ENCODE measurements around the gene POLR2M. TPM values are rescaled to one million over a fixed set of nuclear protein-coding genes. Genes with fewer than 3 reads are reported as not detected.

Gene POLR2M
- total RNA-seq, 1 donor from 2014 or later: 53.6 TPM

GRCh38 chr15:57751177-57751800, 44.8 kb downstream of the POLR2M start:
- Histone ChIP-seq H3K4me3 (no peak overlapping the region), H3K27me3 (ENCODE audit: low read depth) (no peaks in the 10 kb centered on the region), H3K4me1 (peaks cover 9% of the 10 kb centered on the region), H3K27ac (replicated peaks) (no peak overlapping the region), H3K36me3 (no peaks in the 10 kb centered on the region), H3K9me3 (replicated peaks) (no peaks in the 10 kb centered on the region)
- TF ChIP-seq, protein P1, sequence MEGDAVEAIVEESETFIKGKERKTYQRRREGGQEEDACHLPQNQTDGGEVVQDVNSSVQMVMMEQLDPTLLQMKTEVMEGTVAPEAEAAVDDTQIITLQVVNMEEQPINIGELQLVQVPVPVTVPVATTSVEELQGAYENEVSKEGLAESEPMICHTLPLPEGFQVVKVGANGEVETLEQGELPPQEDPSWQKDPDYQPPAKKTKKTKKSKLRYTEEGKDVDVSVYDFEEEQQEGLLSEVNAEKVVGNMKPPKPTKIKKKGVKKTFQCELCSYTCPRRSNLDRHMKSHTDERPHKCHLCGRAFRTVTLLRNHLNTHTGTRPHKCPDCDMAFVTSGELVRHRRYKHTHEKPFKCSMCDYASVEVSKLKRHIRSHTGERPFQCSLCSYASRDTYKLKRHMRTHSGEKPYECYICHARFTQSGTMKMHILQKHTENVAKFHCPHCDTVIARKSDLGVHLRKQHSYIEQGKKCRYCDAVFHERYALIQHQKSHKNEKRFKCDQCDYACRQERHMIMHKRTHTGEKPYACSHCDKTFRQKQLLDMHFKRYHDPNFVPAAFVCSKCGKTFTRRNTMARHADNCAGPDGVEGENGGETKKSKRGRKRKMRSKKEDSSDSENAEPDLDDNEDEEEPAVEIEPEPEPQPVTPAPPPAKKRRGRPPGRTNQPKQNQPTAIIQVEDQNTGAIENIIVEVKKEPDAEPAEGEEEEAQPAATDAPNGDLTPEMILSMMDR (IDR thresholded peaks at IDR 0.05; ENCODE audit: borderline replicate concordance): peak; percentile 68
- intact Hi-C loops (cut with micrococcal nuclease): loop anchor here (5.0 to 10.0 kb wide), 2 partner anchors 111 to 324 kb away; no protein-coding TSS in a partner anchor
- DNase-seq: no peak

GRCh38 chr15:57752436-57752835, 45.9 kb downstream of the POLR2M start:
- intact Hi-C loops (cut with micrococcal nuclease): loop anchor here (5.0 to 10.0 kb wide), 2 partner anchors 110 to 322 kb away; no protein-coding TSS in a partner anchor
- peak overlapping the region; percentile 9 for H3K4me3 ChIP-seq

DNA sequence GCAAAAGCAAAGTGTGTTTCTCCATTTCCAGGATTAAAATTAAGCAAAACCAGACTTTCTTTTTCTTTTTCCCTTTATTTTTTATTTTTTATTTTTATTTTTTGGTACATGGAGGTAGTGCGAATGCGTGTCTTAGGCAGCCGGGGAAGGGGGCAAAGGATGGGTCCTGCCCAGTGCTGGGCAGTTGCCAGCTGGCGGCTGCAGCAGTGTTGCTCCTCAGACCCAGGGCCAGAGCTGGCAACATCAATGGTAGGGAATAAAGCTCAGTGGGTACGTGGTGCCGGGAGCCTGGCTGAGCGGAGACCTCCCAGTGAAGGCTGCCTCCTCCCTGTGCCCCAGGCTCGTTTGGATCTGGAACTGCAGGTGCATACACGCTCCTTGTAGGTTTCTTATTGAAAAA, 46.3 kb downstream of the POLR2M start:
- intact Hi-C loops (cut with micrococcal nuclease): loop anchor here (5.0 to 10.0 kb wide), 2 partner anchors 109 to 322 kb away; no protein-coding TSS in a partner anchor
- peak overlapping the region; percentile 8 for H3K27ac ChIP-seq (replicated peaks)
- peaks cover 9% of the 10 kb centered on the region for H3K4me1 ChIP-seq
- H3K27me3 ChIP-seq (ENCODE audit: low read depth): no peaks in the 10 kb centered on the region
- peak overlapping the region; percentile 9 for H3K4me3 ChIP-seq
- H3K36me3 ChIP-seq: no peaks in the 10 kb centered on the region
- H3K9me3 ChIP-seq (replicated peaks): no peaks in the 10 kb centered on the region
- DNase-seq: no peak
- TF ChIP-seq, protein P1 (IDR thresholded peaks at IDR 0.05; ENCODE audit: borderline replicate concordance): no peak

More at GRCh38 chr15:57752436-57752835, 45.9 kb downstream of the POLR2M start:
- Histone ChIP-seq H3K27ac (replicated peaks) (peak overlapping the region; percentile 8), H3K36me3 (no peaks in the 10 kb centered on the region), H3K9me3 (replicated peaks) (no peaks in the 10 kb centered on the region), H3K4me1 (peaks cover 9% of the 10 kb centered on the region), H3K27me3 (ENCODE audit: low read depth) (no peaks in the 10 kb centered on the region)
- peak; percentile 40 for DNase-seq
- TF ChIP-seq, protein P1 (IDR thresholded peaks at IDR 0.05; ENCODE audit: borderline replicate concordance): peak; percentile 46

- Histone ChIP-seq H3K27ac (replicated peaks) (no peak overlapping the region), H3K36me3 (no peaks in the 10 kb centered on the region), H3K27me3 (ENCODE audit: low read depth) (no peaks in the 10 kb centered on the region), H3K9me3 (replicated peaks) (no peaks in the 10 kb centered on the region), H3K4me1 (peaks cover 9% of the 10 kb centered on the region), H3K4me3 (no peak overlapping the region)
- intact Hi-C loops (cut with micrococcal nuclease): loop anchor here (10.0 kb wide), 1 partner anchor 318 kb away; no protein-coding TSS in a partner anchor
- TF ChIP-seq, protein P1 (IDR thresholded peaks at IDR 0.05; ENCODE audit: borderline replicate concordance): no peak
- no peak for DNase-seq
These were observed 50.0 kb downstream of the POLR2M start for GRCh38 chr15:57756466-57756865.

GRCh38 chr15:57758560-57758959, 52.0 kb downstream of the POLR2M start:
- intact Hi-C loops (cut with micrococcal nuclease): loop anchor here (10.0 kb wide), 1 partner anchor 316 kb away; no protein-coding TSS in a partner anchor
- Histone ChIP-seq H3K27me3 (ENCODE audit: low read depth) (no peaks in the 10 kb centered on the region), H3K9me3 (replicated peaks) (no peaks in the 10 kb centered on the region), H3K27ac (replicated peaks) (no peak overlapping the region), H3K4me3 (no peak overlapping the region), H3K4me1 (no peaks in the 10 kb centered on the region), H3K36me3 (no peaks in the 10 kb centered on the region)
- TF ChIP-seq, protein P1 (IDR thresholded peaks at IDR 0.05; ENCODE audit: borderline replicate concordance): no peak
- no peak for DNase-seq

All from left ventricle myocardium inferior (tissue), 1 donor.